AG20443 (cell line): ENCODE data around the gene GLIS1.
A peak's percentile ranks its signal among the peaks of the same experiment; 100 is the strongest.

Source experiments
- DNase-seq: peaks from one replicate; pipeline ENCODE4 v3.0.0; 2012; ENCODE audit warnings: low spot score, mixed read lengths

Gene GLIS1

GRCh38 chr1:53548031-53548491 is 190.9 kb downstream of the GLIS1 start:
- DNase-seq, result no peak

- no peak for DNase-seq
Measured at GRCh38 chr1:53547231-53547790, 191.7 kb downstream of the GLIS1 start.

GRCh38 chr1:53546409-53547155 is 192.4 kb downstream of the GLIS1 start:
- no peak for DNase-seq

GRCh38 chr1:53545663-53546408 is 193.1 kb downstream of the GLIS1 start:
- DNase-seq, result peak; percentile 49

GRCh38 chr1:53544728-53545515 is 194.0 kb downstream of the GLIS1 start:
- DNase-seq, result no peak

- DNase-seq, result peak; percentile 69
Measured at GRCh38 chr1:53543778-53544695, 194.9 kb downstream of the GLIS1 start.

GRCh38 chr1:53543130-53543777 is 195.7 kb downstream of the GLIS1 start:
- no peak for DNase-seq

- DNase-seq, result no peak
Measured at GRCh38 chr1:53542551-53542950, 196.4 kb downstream of the GLIS1 start.

- peak; percentile 91 for DNase-seq
Measured at GRCh38 chr1:53541761-53542550, 197.0 kb downstream of the GLIS1 start.

GRCh38 chr1:53541263-53541625 is 197.7 kb downstream of the GLIS1 start:
- DNase-seq, result no peak

- DNase-seq, result no peak
Measured at GRCh38 chr1:53540604-53541262, 198.2 kb downstream of the GLIS1 start.

- DNase-seq, result no peak
Measured at GRCh38 chr1:53539711-53540603, 199.0 kb downstream of the GLIS1 start.

GRCh38 chr1:53539226-53539625 is 199.7 kb downstream of the GLIS1 start:
- no peak for DNase-seq

GRCh38 chr1:53536606-53537005 is 202.4 kb downstream of the GLIS1 start:
- DNase-seq, result no peak

- no peak for DNase-seq
Measured at GRCh38 chr1:53535846-53536245, 203.1 kb downstream of the GLIS1 start.

- no peak for DNase-seq
Measured at GRCh38 chr1:53535226-53535625, 203.7 kb downstream of the GLIS1 start.

GRCh38 chr1:53532912-53533311 is 206.1 kb downstream of the GLIS1 start:
- no peak for DNase-seq

- no peak for DNase-seq
Measured at GRCh38 chr1:53532377-53532776, 206.6 kb downstream of the GLIS1 start.
